WTC11 (cell line): ENCODE measurements around the gene FAM240B. TPM values are rescaled to one million over a fixed set of nuclear protein-coding genes. Genes with fewer than 3 reads are reported as not detected.

Experiments
- ATAC-seq: fragments of 200-7000 bp; cut with Tn5 transposase; 2 replicates; pipeline ENCODE4 v1.10.0; 2021; ENCODE audit warnings: mild to moderate bottlenecking, moderate library complexity
- CTCF ChIA-PET: fragments of 300-600 bp; sonication (Branson Sonifier 250); formaldehyde crosslinking; loops from one replicate; lab custom pipeline; 2021; ENCODE audit warnings: antibody characterized with exemption; lab: Charles Lee
- POLR2A ChIA-PET: fragments of 350-600 bp; sonication (Branson Sonifier 250); formaldehyde crosslinking; loops from one replicate; lab custom pipeline; 2021; ENCODE audit warnings: antibody characterized with exemption; lab: Charles Lee
- DNase-seq: peaks from one replicate; pipeline ENCODE4 v3.0.0; 2021; ENCODE audit warnings: low spot score
- H3K27ac Mint-ChIP-seq: 2 replicates; pipeline ENCODE4 v1.8.0; 2021; ENCODE audit warnings: mixed read lengths
- H3K27me3 Mint-ChIP-seq: 2 replicates; pipeline ENCODE4 v1.8.0; 2021; ENCODE audit warnings: low read depth, mild to moderate bottlenecking, moderate library complexity, mixed read lengths
- H3K36me3 Mint-ChIP-seq: 2 replicates; pipeline ENCODE4 v1.8.0; 2021; ENCODE audit warnings: mixed read lengths
- H3K4me1 Mint-ChIP-seq: 2 replicates; pipeline ENCODE4 v1.8.0; 2022; ENCODE audit warnings: mixed read lengths
- H3K4me3 Mint-ChIP-seq: 2 replicates; pipeline ENCODE4 v1.8.0; 2021; ENCODE audit warnings: mild to moderate bottlenecking, moderate library complexity, mixed read lengths
- H3K9me3 Mint-ChIP-seq: 2 replicates; pipeline ENCODE4 v1.8.0; 2021; ENCODE audit warnings: mixed read lengths
- ATF1 ChIP-seq: sonication (generic); formaldehyde crosslinking; IDR thresholded peaks from 2 replicates; pipeline ENCODE4 v1.8.1; 2023; ENCODE audit warnings: mild to moderate bottlenecking, moderate library complexity, missing genetic modification reagents
- ELF4 ChIP-seq: sonication (generic); formaldehyde crosslinking; IDR thresholded peaks from 2 replicates; pipeline ENCODE4 v1.8.1; 2022; ENCODE audit warnings: low read depth, mild to moderate bottlenecking, moderate library complexity, missing genetic modification reagents
- EMX1 ChIP-seq: fragments of 250-450 bp; sonication (Bioruptor Pico); IDR thresholded peaks from 2 replicates; pipeline ENCODE4 v1.8.0; 2021; ENCODE audit warnings: mild to moderate bottlenecking
- FOXJ3 ChIP-seq: sonication (generic); formaldehyde crosslinking; IDR thresholded peaks from 2 replicates; pipeline ENCODE4 v1.9.0; 2021; ENCODE audit warnings: missing genetic modification reagents, mild to moderate bottlenecking, borderline replicate concordance
- FOXK1 ChIP-seq: sonication (generic); formaldehyde crosslinking; IDR thresholded peaks from 2 replicates; pipeline ENCODE4 v1.8.0; 2022; ENCODE audit warnings: mild to moderate bottlenecking, moderate library complexity, missing genetic modification reagents
- GRHL2 ChIP-seq: fragments of 250-450 bp; sonication (Bioruptor Pico); IDR thresholded peaks from 2 replicates; pipeline ENCODE4 v1.8.0; 2022; ENCODE audit warnings: mild to moderate bottlenecking, moderate library complexity; ENCODE audit not compliant: insufficient replicate concordance, severe bottlenecking
- IRF2 ChIP-seq: sonication (generic); formaldehyde crosslinking; IDR thresholded peaks from 2 replicates; pipeline ENCODE4 v1.8.0; 2022; ENCODE audit warnings: low read depth, missing genetic modification reagents, borderline replicate concordance
- NR2C2 ChIP-seq: sonication (generic); formaldehyde crosslinking; IDR thresholded peaks from 2 replicates; pipeline ENCODE4 v1.8.0; 2022; ENCODE audit warnings: mild to moderate bottlenecking, missing genetic modification reagents
- NR3C1 ChIP-seq: sonication (generic); formaldehyde crosslinking; conservative IDR thresholded peaks from 2 replicates; pipeline ENCODE4 v1.8.1; 2023; ENCODE audit warnings: low read depth, mild to moderate bottlenecking, missing genetic modification reagents
- PRRX2 ChIP-seq: fragments of 250-450 bp; sonication (Bioruptor Pico); IDR thresholded peaks from 2 replicates; pipeline ENCODE4 v1.8.0; 2021; ENCODE audit warnings: mild to moderate bottlenecking
- SMAD3 ChIP-seq: sonication (generic); formaldehyde crosslinking; IDR thresholded peaks from 2 replicates; pipeline ENCODE4 v1.8.0; 2022; ENCODE audit warnings: missing genetic modification reagents, mild to moderate bottlenecking, borderline replicate concordance
- SOX15 ChIP-seq: fragments of 250-450 bp; sonication (Bioruptor Pico); IDR thresholded peaks from 2 replicates; pipeline ENCODE4 v1.9.0; 2021; ENCODE audit warnings: mild to moderate bottlenecking
- ZNF138 ChIP-seq: sonication (generic); formaldehyde crosslinking; conservative IDR thresholded peaks from 2 replicates; pipeline ENCODE4 v1.8.1; 2022; ENCODE audit warnings: mild to moderate bottlenecking, moderate library complexity, missing genetic modification reagents
- ZNF219 ChIP-seq: sonication (generic); formaldehyde crosslinking; IDR thresholded peaks from 2 replicates; pipeline ENCODE4 v1.8.0; 2023; ENCODE audit warnings: missing genetic modification reagents, mild to moderate bottlenecking, borderline replicate concordance
- total RNA-seq: library from RNA; stranded (reverse); gene quantifications from 3 replicates; pipeline ENCODE4 v1.2.3, GENCODE V29; 2021
- TF ChIP-seq, protein P1 (sequence below): fragments of 250-450 bp; sonication (Bioruptor Pico); IDR thresholded peaks from 2 replicates; pipeline ENCODE4 v1.9.0; 2021; ENCODE audit warnings: moderate library complexity, mild to moderate bottlenecking, inconsistent platforms, borderline replicate concordance
- TF ChIP-seq, protein P2 (sequence below): sonication (generic); formaldehyde crosslinking; IDR thresholded peaks from 2 replicates; pipeline ENCODE4 v1.8.0; 2022; ENCODE audit warnings: missing genetic modification reagents
- TF ChIP-seq, protein P3 (sequence below): sonication (generic); formaldehyde crosslinking; conservative IDR thresholded peaks from 2 replicates; pipeline ENCODE4 v1.8.1; 2022; ENCODE audit warnings: mild to moderate bottlenecking, missing genetic modification reagents
- TF ChIP-seq, protein P4 (sequence below): fragments of 250-450 bp; sonication (Bioruptor Pico); conservative IDR thresholded peaks from 2 replicates; pipeline ENCODE4 v1.9.0; 2021; ENCODE audit warnings: mild to moderate bottlenecking
- TF ChIP-seq, protein P5 (sequence below): sonication (generic); formaldehyde crosslinking; IDR thresholded peaks from 2 replicates; pipeline ENCODE4 v1.8.1; 2022; ENCODE audit warnings: low read depth, missing genetic modification reagents, borderline replicate concordance
- TF ChIP-seq, protein P6 (sequence below): sonication (generic); formaldehyde crosslinking; IDR thresholded peaks from 2 replicates; pipeline ENCODE4 v1.8.1; 2023; ENCODE audit warnings: mild to moderate bottlenecking, missing genetic modification reagents, moderate library complexity

Gene FAM240B
- total RNA-seq, 1 experiment from 2014 or later, result not detected

DNA sequence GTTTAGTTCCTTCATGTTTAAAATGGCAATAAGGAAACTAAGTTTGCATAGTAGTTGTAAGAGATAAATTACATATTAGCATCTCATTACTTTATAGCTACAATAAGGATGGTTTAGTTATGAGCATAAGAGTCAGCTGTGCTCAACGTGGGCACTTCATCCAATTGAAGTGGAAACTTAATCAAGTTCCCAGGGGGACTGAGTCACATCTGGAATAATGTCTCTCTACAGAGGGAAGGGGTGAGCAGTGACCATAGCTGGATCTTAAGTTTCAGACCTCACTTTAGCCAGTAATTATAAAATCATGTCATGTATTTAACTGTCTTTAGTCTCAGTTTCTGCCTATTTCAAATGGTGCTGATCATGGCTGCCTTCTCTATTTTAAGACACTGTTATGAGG lies 36.8 kb upstream of the FAM240B start:
- POLR2A ChIA-PET, result no interaction called here
- Mint-ChIP-seq H3K4me3 (no peak overlapping the region), H3K27ac (no peak overlapping the region), H3K27me3 (no peaks in the 10 kb centered on the region), H3K36me3 (no peaks in the 10 kb centered on the region), H3K4me1 (peaks cover 25% of the 10 kb centered on the region), H3K9me3 (no peaks in the 10 kb centered on the region)
- TF ChIP-seq, protein P1, sequence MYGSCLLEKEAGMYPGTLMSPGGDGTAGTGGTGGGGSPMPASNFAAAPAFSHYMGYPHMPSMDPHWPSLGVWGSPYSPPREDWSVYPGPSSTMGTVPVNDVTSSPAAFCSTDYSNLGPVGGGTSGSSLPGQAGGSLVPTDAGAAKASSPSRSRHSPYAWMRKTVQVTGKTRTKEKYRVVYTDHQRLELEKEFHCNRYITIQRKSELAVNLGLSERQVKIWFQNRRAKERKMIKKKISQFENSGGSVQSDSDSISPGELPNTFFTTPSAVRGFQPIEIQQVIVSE (CRISPR knock-in tag), result no peak
- TF ChIP-seq IRF2 (CRISPR knock-in tag), result no peak
- TF ChIP-seq NR3C1 (CRISPR knock-in tag), result no peak
- no peak for TF ChIP-seq ATF1 (CRISPR knock-in tag)
- TF ChIP-seq, protein P2, sequence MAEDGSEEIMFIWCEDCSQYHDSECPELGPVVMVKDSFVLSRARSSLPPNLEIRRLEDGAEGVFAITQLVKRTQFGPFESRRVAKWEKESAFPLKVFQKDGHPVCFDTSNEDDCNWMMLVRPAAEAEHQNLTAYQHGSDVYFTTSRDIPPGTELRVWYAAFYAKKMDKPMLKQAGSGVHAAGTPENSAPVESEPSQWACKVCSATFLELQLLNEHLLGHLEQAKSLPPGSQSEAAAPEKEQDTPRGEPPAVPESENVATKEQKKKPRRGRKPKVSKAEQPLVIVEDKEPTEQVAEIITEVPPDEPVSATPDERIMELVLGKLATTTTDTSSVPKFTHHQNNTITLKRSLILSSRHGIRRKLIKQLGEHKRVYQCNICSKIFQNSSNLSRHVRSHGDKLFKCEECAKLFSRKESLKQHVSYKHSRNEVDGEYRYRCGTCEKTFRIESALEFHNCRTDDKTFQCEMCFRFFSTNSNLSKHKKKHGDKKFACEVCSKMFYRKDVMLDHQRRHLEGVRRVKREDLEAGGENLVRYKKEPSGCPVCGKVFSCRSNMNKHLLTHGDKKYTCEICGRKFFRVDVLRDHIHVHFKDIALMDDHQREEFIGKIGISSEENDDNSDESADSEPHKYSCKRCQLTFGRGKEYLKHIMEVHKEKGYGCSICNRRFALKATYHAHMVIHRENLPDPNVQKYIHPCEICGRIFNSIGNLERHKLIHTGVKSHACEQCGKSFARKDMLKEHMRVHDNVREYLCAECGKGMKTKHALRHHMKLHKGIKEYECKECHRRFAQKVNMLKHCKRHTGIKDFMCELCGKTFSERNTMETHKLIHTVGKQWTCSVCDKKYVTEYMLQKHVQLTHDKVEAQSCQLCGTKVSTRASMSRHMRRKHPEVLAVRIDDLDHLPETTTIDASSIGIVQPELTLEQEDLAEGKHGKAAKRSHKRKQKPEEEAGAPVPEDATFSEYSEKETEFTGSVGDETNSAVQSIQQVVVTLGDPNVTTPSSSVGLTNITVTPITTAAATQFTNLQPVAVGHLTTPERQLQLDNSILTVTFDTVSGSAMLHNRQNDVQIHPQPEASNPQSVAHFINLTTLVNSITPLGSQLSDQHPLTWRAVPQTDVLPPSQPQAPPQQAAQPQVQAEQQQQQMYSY (CRISPR knock-in tag), result no peak
- CTCF ChIA-PET, result no interaction called here
- ATAC-seq (no peak), DNase-seq (no peak)

DNA sequence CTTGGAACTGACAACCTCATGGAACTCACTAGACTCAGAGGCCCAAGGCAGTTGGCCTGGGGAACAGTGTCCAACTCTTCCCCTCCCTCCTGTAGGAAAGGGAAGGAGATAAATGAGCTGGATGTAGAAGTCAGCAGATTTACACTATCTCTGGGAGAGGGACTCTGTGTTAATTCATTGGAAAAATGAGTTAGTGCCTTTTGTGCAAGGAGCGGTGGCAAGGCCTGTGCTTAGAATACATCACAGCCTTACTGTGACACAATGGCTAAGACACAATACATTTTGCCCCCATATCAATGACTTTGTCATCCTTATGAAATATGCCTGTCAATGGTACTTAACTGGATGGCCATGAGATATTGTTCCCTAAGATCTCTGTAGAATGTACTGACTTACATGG lies 28.0 kb upstream of the FAM240B start:
- no peak overlapping the region for H3K4me3 Mint-ChIP-seq
- peaks cover 3% of the 10 kb centered on the region; the same call in 1 of the 2 replicates for H3K9me3 Mint-ChIP-seq
- CTCF ChIA-PET, result no interaction called here
- H3K27me3 Mint-ChIP-seq, result no peaks in the 10 kb centered on the region
- H3K4me1 Mint-ChIP-seq, result peaks cover 7% of the 10 kb centered on the region
- DNase-seq (no peak), ATAC-seq (no peak)
- no peak overlapping the region for H3K27ac Mint-ChIP-seq
- TF ChIP-seq, protein P3, sequence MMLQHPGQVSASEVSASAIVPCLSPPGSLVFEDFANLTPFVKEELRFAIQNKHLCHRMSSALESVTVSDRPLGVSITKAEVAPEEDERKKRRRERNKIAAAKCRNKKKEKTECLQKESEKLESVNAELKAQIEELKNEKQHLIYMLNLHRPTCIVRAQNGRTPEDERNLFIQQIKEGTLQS (CRISPR knock-in tag), result no peak
- TF ChIP-seq SOX15 (no peak), FOXK1 (CRISPR knock-in tag) (no peak), ATF1 (CRISPR knock-in tag) (no peak), EMX1 (CRISPR knock-in tag) (no peak), ELF4 (CRISPR knock-in tag) (no peak), FOXJ3 (CRISPR knock-in tag) (no peak), PRRX2 (CRISPR knock-in tag) (no peak), ZNF219 (no peak), GRHL2 (no peak), NR3C1 (CRISPR knock-in tag) (no peak), SMAD3 (no peak), ZNF138 (CRISPR knock-in tag) (no peak), NR2C2 (CRISPR knock-in tag) (no peak)
- TF ChIP-seq, protein P4, sequence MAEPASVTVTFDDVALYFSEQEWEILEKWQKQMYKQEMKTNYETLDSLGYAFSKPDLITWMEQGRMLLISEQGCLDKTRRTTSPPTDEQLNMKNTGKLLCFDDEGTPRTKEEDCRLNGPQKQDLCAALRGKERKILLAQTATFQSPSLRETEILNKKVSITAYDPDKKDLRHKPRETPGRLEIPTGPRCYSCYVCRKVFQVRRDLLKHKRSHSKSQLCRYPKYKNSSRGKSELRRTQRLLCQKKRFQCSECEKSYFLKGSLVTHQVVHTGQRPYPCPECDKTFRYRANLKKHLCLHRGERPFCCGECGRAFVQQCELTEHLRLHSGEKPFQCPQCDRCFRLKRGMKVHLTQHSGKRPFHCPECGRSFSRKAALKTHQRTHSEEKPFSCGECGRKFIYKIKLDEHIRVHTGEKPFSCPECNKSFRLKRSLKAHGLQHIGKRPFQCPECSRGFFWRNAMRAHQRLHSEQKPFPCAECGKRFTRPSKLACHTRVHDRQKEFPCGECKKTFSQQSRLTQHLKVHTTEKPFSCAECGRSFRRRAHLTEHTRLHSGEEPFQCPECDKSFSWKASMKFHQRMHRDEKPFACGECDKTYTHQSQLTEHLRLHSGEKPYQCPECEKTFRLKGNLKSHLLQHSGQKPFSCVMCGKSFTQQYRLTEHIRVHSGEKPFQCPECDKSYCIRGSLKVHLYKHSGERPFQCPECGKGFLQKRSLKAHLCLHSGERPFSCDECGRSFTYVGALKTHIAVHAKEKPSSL (CRISPR knock-in tag), result no peak
- TF ChIP-seq, protein P5, sequence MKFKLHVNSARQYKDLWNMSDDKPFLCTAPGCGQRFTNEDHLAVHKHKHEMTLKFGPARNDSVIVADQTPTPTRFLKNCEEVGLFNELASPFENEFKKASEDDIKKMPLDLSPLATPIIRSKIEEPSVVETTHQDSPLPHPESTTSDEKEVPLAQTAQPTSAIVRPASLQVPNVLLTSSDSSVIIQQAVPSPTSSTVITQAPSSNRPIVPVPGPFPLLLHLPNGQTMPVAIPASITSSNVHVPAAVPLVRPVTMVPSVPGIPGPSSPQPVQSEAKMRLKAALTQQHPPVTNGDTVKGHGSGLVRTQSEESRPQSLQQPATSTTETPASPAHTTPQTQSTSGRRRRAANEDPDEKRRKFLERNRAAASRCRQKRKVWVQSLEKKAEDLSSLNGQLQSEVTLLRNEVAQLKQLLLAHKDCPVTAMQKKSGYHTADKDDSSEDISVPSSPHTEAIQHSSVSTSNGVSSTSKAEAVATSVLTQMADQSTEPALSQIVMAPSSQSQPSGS (CRISPR knock-in tag), result no peak
- TF ChIP-seq, protein P6, sequence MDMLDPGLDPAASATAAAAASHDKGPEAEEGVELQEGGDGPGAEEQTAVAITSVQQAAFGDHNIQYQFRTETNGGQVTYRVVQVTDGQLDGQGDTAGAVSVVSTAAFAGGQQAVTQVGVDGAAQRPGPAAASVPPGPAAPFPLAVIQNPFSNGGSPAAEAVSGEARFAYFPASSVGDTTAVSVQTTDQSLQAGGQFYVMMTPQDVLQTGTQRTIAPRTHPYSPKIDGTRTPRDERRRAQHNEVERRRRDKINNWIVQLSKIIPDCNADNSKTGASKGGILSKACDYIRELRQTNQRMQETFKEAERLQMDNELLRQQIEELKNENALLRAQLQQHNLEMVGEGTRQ, result no peak
- H3K36me3 Mint-ChIP-seq, result no peaks in the 10 kb centered on the region
- POLR2A ChIA-PET, result no interaction called here
